Measurements from ENCODE around the gene PPP2R2C. TPM values are rescaled to one million over a fixed set of nuclear protein-coding genes. Genes with fewer than 3 reads are reported as not detected.

Gene PPP2R2C
- polyA plus RNA-seq, 3 donors from 2014 or later, result not detected

DNA sequence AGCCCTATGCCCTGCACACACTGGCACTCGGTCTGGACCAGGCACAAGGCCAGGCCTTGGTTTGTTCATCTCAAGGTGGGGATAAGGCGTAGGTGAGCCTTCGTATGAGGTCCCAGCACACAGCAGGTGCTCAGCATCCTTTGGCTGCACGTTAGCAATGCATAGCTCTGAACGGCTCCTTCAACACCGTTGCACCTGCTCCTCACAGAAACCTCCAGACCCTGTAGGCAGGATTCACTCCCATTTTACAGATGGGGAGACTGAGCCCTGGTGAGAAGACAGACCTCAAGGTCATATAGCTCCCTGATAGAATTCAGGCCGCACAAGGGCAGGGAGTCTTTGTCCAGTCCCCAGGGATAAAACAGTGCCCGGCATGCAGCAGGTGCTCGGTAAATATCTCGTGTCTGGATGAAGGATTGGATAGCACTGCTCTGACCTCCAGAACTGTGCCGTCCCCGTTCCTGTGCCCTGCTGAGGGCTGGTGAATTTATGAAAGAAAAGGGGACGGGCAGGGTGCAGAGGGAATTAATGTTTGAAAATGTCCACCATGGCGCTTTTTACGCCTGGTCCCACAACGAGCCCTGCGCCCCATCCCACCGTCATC lies 2.4 kb downstream of the PPP2R2C start:
- H3K27ac Mint-ChIP-seq, result no peak overlapping the region
- H3K27me3 Mint-ChIP-seq (ENCODE audit: low read depth in 3 of 3), result peaks cover 4 to 35% (median 15%) of the 10 kb centered on the region in 3 donors
- no peak for DNase-seq
- H3K4me1 Mint-ChIP-seq, result peaks cover 0 to 5% of the 10 kb centered on the region in 2 donors
- peaks cover 0 to under 1% (median 0%) of the 10 kb centered on the region in 6 donors for H3K9me3 Mint-ChIP-seq
- peak overlapping the region in 3 of 5 donors; percentile 56 to 61 (median 58) for H3K4me3 Mint-ChIP-seq
- H3K36me3 Mint-ChIP-seq, result no peaks in the 10 kb centered on the region

DNA sequence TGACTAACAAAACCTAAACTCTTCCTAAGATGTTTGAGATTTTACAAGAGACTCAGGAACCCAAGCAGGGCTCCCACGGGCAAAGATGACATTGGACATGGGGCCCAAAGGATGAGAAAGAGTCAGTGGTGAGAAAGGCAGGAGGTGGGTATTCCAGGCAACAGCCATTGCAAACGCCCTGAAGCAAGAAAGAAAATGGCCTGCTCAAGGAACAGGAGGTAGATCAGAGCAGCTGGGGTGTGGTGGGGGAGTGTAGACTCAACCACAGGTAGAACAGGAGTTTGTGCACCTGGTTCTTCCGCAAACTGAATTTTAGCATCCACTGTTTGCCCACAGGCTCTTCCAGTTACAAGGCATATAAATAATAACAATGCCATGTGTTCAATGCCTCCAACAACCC lies 3.3 kb downstream of the PPP2R2C start:
- Mint-ChIP-seq H3K4me1 (peaks cover 0 to 5% of the 10 kb centered on the region in 2 donors), H3K27me3 (ENCODE audit: low read depth in 3 of 3) (peaks cover 4 to 35% (median 19%) of the 10 kb centered on the region in 3 donors), H3K9me3 (peaks cover 0 to 1% (median 0%) of the 10 kb centered on the region in 6 donors), H3K36me3 (no peaks in the 10 kb centered on the region), H3K27ac (no peak overlapping the region), H3K4me3 (no peak overlapping the region)
- no peak for DNase-seq

DNA sequence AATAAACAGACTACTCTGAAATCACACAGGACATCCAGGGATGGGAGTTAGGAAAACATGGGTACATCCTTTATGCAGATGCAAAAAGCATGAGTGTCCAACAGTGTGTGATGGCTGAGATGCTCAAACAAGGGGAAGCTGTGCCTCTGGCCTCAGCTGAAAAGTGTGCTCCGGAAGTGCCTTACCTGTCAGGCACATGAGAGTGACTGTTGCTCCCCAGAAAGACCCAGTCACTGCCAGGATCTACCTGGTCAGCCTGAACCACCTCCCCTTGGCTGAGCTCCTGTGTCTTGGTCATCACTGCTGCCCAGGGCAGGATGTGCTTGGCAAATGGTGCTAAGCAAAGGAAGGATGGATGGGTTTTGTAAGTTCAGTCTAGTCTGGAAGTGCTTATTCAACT lies 4.0 kb downstream of the PPP2R2C start:
- Mint-ChIP-seq H3K27ac (no peak overlapping the region), H3K4me3 (peak overlapping the region in 1 of 5 donors; percentile 45), H3K27me3 (ENCODE audit: low read depth in 3 of 3) (peaks cover 4 to 32% (median 18%) of the 10 kb centered on the region in 3 donors), H3K4me1 (peaks cover 0 to 5% of the 10 kb centered on the region in 2 donors), H3K36me3 (no peaks in the 10 kb centered on the region), H3K9me3 (peaks cover 0 to 1% (median 0%) of the 10 kb centered on the region in 6 donors)
- DNase-seq, result no peak

DNA sequence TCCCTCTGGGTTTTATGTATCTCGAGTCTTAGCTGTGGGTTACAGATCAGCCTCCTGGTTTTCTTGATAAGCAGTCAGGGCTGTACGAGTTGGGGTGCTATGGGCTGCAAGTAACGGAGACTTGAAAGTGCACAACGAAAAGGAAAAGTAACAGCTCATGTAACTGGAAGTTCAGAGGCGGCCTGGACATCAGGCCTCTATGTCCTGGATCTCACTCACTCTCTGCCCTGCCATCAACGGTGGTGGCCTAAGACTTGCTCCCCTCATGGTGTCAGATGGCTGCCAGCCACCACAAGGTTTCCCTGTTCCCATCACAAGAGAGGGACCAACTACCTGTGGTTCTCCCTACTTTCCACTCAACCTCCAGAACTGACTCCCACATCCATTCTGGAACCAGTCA lies 4.8 kb downstream of the PPP2R2C start:
- Mint-ChIP-seq H3K4me1 (peaks cover 0 to 2% of the 10 kb centered on the region in 2 donors), H3K36me3 (no peaks in the 10 kb centered on the region), H3K27me3 (ENCODE audit: low read depth in 3 of 3) (peaks cover 4 to 26% (median 15%) of the 10 kb centered on the region in 3 donors), H3K4me3 (no peak overlapping the region), H3K9me3 (peaks cover 0 to 1% (median 0%) of the 10 kb centered on the region in 6 donors), H3K27ac (no peak overlapping the region)
- no peak for DNase-seq

DNA sequence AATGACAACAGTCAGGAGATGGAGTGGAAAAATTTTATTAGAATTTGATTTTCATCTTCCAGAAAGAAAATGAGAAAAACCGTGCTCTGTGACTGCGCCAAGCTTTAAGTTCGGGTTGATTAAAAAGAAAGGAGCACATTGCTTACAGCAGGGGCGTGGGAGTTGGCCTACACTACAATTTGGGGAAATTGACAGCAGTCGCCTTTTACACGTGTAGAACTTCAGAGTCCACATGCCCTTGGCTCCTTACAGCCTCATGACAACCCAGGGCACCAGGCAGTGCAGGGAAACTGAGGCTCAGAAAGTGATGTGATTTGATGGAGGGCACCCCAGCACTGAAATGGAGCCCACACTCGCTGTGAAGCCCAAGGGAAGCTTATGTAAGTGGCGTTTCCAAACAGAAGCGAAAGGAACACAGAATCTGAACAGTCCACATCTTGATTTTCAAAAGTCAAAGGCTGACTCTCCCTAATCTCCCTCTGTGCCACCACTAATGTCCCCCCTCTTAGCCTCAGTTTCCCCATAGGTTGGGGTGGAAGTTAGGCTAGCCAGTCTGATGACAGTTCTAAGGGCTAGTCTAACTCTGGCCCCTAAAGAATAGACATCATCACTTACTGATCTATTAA lies 5.5 kb downstream of the PPP2R2C start:
- Mint-ChIP-seq H3K36me3 (no peaks in the 10 kb centered on the region), H3K9me3 (peaks cover 0 to 1% (median 0%) of the 10 kb centered on the region in 6 donors), H3K4me3 (no peak overlapping the region), H3K27ac (no peak overlapping the region), H3K4me1 (peaks cover 0 to 2% of the 10 kb centered on the region in 2 donors), H3K27me3 (ENCODE audit: low read depth in 3 of 3) (peaks cover 4 to 27% (median 15%) of the 10 kb centered on the region in 3 donors)
- DNase-seq, result no peak

DNA sequence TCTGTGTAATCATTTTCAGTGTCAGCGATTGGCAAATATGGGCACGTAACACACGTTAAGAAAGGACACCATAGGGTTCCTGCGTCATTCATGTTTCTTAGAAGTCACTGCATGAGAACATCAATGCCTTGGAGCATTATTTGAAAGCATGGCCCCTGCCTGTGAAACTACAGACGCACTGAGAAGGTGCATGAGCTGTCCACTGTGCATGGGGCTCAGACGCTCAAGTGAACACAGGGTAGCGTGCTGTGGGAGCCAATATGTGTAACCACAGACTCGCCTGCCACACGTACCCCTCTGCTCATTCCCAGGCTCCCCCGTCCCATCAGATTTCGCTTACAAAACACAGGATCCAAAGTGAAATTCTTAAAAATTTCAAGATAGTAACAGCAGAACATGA lies 6.5 kb downstream of the PPP2R2C start:
- no peak overlapping the region for H3K27ac Mint-ChIP-seq
- peaks cover 4 to 32% (median 15%) of the 10 kb centered on the region in 3 donors for H3K27me3 Mint-ChIP-seq (ENCODE audit: low read depth in 3 of 3)
- H3K4me3 Mint-ChIP-seq, result no peak overlapping the region
- H3K9me3 Mint-ChIP-seq, result peaks cover 0 to 1% (median 0%) of the 10 kb centered on the region in 6 donors
- H3K36me3 Mint-ChIP-seq, result no peaks in the 10 kb centered on the region
- H3K4me1 Mint-ChIP-seq, result peaks cover 0 to 2% of the 10 kb centered on the region in 2 donors
- DNase-seq, result no peak

DNA sequence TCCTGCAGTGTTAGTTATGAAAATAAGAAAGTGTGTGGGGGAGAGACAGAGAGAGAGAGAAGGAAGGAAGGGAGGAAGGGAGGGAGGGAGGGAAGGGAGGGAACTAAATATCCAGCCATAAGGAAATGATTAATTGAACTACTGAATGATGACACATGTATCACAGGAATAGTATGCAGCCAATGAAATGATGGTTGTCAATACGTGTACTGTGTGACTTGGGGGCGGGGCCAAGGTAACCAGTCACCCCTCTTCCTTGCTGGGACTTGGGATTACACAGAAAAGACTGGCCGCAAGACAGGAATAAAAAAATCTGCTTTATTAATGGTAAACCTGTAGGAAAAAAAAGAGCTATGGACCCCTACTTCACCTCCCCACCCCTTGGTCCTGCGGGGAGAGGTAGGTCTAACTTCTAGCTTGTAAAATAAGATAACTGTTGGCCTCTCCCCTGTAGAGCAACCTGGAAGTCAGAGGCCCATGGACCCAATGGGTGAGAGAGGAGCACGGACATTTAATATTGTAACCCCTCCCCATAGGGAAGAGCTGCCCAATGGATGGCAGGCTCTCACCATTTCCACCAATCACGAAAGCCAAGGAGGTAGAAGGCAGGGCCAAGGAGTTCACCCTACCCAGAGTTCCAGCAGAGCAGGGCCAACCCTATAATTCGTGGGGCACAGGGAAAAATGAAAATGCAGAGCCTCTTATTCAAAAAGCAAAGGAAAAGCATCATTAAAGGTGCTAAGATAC lies 7.4 kb downstream of the PPP2R2C start:
- H3K9me3 Mint-ChIP-seq, result peaks cover 0 to 1% (median 0%) of the 10 kb centered on the region in 6 donors
- peaks cover under 1 to 38% (median 15%) of the 10 kb centered on the region in 3 donors for H3K27me3 Mint-ChIP-seq (ENCODE audit: low read depth in 3 of 3)
- DNase-seq, result no peak
- H3K4me3 Mint-ChIP-seq, result no peak overlapping the region
- H3K4me1 Mint-ChIP-seq, result no peaks in the 10 kb centered on the region
- no peaks in the 10 kb centered on the region for H3K36me3 Mint-ChIP-seq
- H3K27ac Mint-ChIP-seq, result no peak overlapping the region

DNA sequence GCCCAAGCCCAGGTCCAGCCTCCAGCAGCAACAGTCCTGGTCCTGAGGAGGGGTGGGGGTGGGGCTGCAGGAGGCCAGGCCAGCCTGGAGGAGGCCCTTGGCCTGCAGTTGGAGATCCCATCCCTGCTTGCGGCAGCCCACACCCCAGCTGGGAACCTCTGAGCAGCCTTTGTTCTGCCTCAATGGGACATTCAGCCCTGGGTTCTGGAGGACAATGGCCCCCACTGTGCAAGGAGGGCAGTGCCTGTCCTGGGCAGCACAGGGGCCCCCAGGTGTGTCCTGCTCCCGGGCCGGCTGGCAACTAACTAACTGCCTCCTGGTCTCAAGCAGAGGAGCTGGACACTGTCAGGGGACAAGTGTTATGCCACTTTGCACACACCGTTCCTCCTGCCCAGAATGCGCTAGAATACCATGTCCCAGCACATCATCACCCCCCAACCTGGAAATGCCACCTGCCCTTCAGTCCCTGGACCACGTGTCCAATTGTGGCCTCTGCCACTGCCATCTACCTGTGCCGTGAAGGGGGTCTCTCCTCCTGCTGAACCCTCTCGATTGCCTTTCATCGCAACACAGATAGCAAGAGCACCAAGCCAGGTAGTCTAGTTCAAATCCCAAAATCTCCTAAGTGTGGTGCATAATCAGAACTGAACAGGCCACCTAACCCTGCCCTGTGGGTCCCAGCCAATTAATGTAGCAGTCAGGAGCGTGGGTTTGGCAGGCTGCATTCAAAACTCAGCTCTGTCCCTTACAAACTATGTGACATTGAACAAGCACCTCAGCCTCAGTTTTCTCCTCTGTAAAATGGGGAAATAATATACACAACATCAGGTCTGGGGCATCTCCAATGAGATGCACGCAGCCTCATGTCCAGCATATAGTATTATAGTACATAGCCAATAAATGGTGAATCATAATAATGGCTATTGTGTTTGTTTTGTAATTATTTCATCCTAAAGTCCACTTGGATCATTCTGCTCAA lies 8.8 kb downstream of the PPP2R2C start:
- no peak overlapping the region for H3K27ac Mint-ChIP-seq
- no peak overlapping the region for H3K4me3 Mint-ChIP-seq
- H3K27me3 Mint-ChIP-seq (ENCODE audit: low read depth in 3 of 3), result peaks cover 2 to 29% (median 7%) of the 10 kb centered on the region in 3 donors
- H3K36me3 Mint-ChIP-seq, result no peaks in the 10 kb centered on the region
- DNase-seq, result no peak
- H3K4me1 Mint-ChIP-seq, result no peaks in the 10 kb centered on the region
- H3K9me3 Mint-ChIP-seq, result peaks cover 0 to 3% (median 0%) of the 10 kb centered on the region in 6 donors

DNA sequence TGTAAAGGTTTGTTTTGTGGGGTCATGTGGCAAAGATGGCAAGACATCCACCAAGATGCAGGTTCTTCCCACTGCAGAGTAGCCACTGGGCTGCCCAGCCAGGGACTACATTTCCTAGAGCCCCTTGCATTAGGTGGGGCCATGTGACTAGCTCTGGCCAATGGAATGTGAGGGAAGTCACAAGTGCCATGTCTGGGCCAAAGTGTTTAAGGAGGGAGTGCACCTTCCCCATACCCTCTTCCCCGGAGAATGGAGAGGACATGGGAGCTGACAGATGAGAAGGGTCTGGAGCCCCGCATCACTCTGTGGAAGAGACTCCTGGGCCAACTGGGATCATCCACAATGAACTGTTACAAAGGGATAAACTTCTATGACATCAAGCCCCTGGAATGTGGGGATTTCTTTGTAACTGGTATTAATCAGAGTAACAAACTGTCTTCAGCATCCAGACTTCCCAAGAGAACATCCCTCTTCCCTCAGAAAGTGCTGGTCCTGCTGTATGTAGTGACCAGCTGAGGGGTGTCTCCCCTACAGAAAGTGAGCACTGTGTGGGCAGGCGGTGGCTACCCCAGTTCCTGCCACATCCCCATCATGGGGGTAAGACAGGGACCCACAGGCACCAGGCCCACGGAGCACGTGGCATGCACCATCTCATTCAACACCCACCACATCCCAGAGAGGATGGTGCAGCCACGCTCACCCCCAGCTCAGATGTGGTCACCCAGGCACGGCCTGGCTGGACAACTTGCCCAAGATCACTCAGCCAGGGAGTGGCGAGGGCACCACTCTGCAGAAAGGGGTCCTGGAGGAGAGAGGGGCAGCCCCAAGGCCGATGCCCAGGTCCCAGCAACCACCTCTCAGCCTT lies 10.9 kb downstream of the PPP2R2C start:
- Mint-ChIP-seq H3K4me3 (no peak overlapping the region), H3K36me3 (no peaks in the 10 kb centered on the region), H3K27me3 (ENCODE audit: low read depth in 3 of 3) (peaks cover 2 to 32% (median 7%) of the 10 kb centered on the region in 3 donors), H3K4me1 (no peaks in the 10 kb centered on the region), H3K27ac (no peak overlapping the region), H3K9me3 (peaks cover 0 to 4% (median under 1%) of the 10 kb centered on the region in 6 donors)
- no peak for DNase-seq

DNA sequence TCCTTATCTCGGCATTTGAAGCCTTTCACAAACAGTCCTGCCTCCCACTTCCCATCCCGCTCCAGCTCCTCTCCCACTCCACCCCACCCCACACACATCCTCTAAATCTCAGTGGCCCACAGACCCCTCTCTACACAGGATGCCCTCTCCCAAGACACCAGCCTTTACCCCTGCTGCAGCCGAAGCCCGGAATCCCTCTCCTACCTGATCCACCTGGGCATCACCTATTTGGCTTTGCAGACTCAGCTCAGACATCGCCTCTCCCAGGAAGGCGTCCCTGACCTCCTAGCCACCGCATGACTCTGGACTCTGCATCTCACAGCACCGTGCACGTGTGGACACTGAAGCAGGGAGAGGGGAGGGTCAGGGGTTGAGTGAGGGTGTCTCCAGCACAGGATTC lies 11.5 kb downstream of the PPP2R2C start:
- H3K36me3 Mint-ChIP-seq, result no peaks in the 10 kb centered on the region

DNA sequence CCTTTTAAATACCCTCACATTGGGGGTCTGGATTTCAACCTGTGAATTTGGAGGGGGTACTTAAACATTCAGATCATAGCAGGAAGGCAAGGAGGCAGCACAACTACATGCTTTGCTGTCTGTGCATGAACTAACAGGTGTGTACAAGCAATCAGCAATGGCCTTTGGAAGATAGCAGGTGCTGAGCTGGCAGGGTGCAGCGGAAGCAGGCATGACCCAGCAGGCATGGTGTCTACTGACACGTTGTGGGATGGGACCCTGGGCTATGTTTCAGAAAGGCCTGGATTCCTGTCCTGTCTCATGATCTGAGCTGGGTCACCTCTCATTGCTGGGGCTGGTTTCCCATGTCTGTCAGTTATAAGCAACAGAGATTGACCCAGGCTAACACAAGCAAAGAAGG lies 13.9 kb downstream of the PPP2R2C start:
- Mint-ChIP-seq H3K4me3 (no peak overlapping the region), H3K9me3 (peaks cover 0 to 3% (median under 1%) of the 10 kb centered on the region in 6 donors), H3K4me1 (no peaks in the 10 kb centered on the region), H3K27ac (no peak overlapping the region), H3K27me3 (ENCODE audit: low read depth in 3 of 3) (peaks cover 6 to 26% (median 6%) of the 10 kb centered on the region in 3 donors), H3K36me3 (no peaks in the 10 kb centered on the region)
- no peak for DNase-seq

More for the DNA sequence above, 11.5 kb downstream of the PPP2R2C start:
- Mint-ChIP-seq H3K9me3 (peaks cover 0 to 4% (median under 1%) of the 10 kb centered on the region in 6 donors), H3K27ac (peak overlapping the region in 1 of 6 donors; percentile 12), H3K4me3 (no peak overlapping the region), H3K27me3 (ENCODE audit: low read depth in 3 of 3) (peaks cover 2 to 32% (median 7%) of the 10 kb centered on the region in 3 donors), H3K4me1 (no peaks in the 10 kb centered on the region)
- no peak for DNase-seq

DNA sequence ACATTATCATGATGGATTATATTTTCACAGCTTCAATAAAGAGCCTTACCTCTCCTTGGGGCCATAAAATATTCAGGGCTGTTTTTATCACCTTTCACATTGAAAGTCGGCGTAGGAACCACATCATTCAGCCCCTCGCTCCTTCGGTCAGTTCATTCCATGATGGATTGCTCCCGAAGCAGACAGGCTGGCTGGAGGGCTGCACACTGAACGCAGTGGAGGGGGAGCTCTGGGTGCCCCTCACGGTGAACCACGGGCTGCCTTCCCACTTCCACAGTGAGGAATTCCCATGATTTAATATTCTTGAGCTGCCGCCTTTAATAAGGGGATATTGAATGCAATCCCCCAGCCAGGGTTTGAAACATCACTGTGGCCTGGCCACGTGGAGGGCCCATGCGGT lies 16.0 kb downstream of the PPP2R2C start:
- H3K4me1 Mint-ChIP-seq, result no peaks in the 10 kb centered on the region
- no peak overlapping the region for H3K4me3 Mint-ChIP-seq
- H3K36me3 Mint-ChIP-seq, result no peaks in the 10 kb centered on the region
- no peak overlapping the region for H3K27ac Mint-ChIP-seq
- H3K27me3 Mint-ChIP-seq (ENCODE audit: low read depth in 3 of 3), result peaks cover 6 to 24% (median 6%) of the 10 kb centered on the region in 3 donors
- no peak for DNase-seq
- H3K9me3 Mint-ChIP-seq, result peaks cover 0 to 3% (median under 1%) of the 10 kb centered on the region in 6 donors
